Upper lobe of right lung (tissue), 1 donor: ENCODE results near the gene SPOCK1. TPM values are rescaled to one million over a fixed set of nuclear protein-coding genes. Genes with fewer than 3 reads are reported as not detected.

Source experiments
- ATAC-seq: fragments of 200-7000 bp; cut with Tn5 transposase; one replicate; pipeline ENCODE4 v1.9.1; 2020; ENCODE audit warnings: mild to moderate bottlenecking, moderate library complexity
- DNase-seq: peaks from one replicate; pipeline ENCODE4 v3.0.0-alpha.2; 2020
- H3K27ac ChIP-seq: fragments of 200-600 bp; one replicate; pipeline ENCODE4 v1.8.0; 2022
- H3K27me3 ChIP-seq: fragments of 200-600 bp; one replicate; pipeline ENCODE4 v1.8.0; 2022; ENCODE audit warnings: mild to moderate bottlenecking
- H3K36me3 ChIP-seq: fragments of 200-600 bp; one replicate; pipeline ENCODE4 v1.8.0; 2022
- H3K4me1 ChIP-seq: fragments of 200-600 bp; one replicate; pipeline ENCODE4 v1.8.0; 2022
- H3K4me3 ChIP-seq: fragments of 200-600 bp; one replicate; pipeline ENCODE4 v1.8.0; 2022; ENCODE audit warnings: mild to moderate bottlenecking
- H3K9me3 ChIP-seq: fragments of 200-600 bp; one replicate; pipeline ENCODE4 v1.8.0; 2022
- CTCF ChIP-seq: fragments of 200-600 bp; IDR thresholded peaks from one replicate; pipeline ENCODE4 v1.8.0; 2022; ENCODE audit warnings: antibody characterized with exemption
- intact Hi-C: fragments of 100-400 bp; cut with DNase I; formaldehyde crosslinking; loops from one replicate; pipeline ENCODE4 v1.11.0; 2022
- total RNA-seq: library from RNA; stranded (reverse); fragmentation: NEBNext Ultra II Directional; extraction: Animal tissue kit (Norgen Biotek cat#: 25700); gene quantifications from one replicate; pipeline ENCODE4 v1.2.1, GENCODE V29; 2021
- donor health status: DM: no; HTN: yes; CAD: no; lungs with severe emphysema.

The SPOCK1 gene
- total RNA-seq, 1 donor from 2014 or later: 4.0 TPM

- Histone ChIP-seq H3K4me1 (no peaks in the 10 kb centered on the region), H3K4me3 (no peak overlapping the region), H3K9me3 (no peaks in the 10 kb centered on the region), H3K27me3 (peaks cover 2% of the 10 kb centered on the region), H3K27ac (no peak overlapping the region), H3K36me3 (no peaks in the 10 kb centered on the region)
- TF ChIP-seq CTCF: no peak
- intact Hi-C loops: no loop called here
- ATAC-seq: no peak
- DNase-seq: no peak
Measured at GRCh38 chr5:137491121-137491520, 8.0 kb downstream of the SPOCK1 start.

GRCh38 chr5:137490591-137490990 is 8.5 kb downstream of the SPOCK1 start:
- no peak overlapping the region for H3K27ac ChIP-seq
- H3K27me3 ChIP-seq: no peaks in the 10 kb centered on the region
- TF ChIP-seq CTCF: no peak
- DNase-seq (no peak), ATAC-seq (no peak)
- no peaks in the 10 kb centered on the region for H3K36me3 ChIP-seq
- no peaks in the 10 kb centered on the region for H3K4me1 ChIP-seq
- H3K9me3 ChIP-seq: no peaks in the 10 kb centered on the region
- intact Hi-C loops: no loop called here
- no peak overlapping the region for H3K4me3 ChIP-seq

DNA sequence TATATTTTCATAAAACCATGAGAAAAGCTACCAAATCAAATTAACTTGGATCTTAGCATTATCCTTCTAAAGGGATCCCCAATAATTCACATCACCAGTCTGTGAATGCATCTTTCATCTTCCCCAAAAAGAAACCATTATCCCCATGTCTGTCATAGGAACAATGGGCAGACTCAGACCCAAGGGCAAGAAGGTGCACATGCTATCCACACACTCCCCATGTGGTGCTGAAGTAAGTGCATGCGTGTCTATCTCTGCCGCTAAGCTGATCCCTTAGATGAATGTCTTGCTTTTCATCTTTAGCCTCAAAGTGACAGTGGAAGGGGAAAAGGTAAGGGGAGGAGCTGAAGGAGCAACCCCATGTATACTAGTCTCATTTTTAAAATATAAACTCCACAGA is 10.2 kb downstream of the SPOCK1 start:
- Histone ChIP-seq H3K4me1 (no peaks in the 10 kb centered on the region), H3K27ac (no peak overlapping the region), H3K4me3 (no peak overlapping the region), H3K9me3 (no peaks in the 10 kb centered on the region), H3K36me3 (no peaks in the 10 kb centered on the region), H3K27me3 (no peaks in the 10 kb centered on the region)
- no peak for TF ChIP-seq CTCF
- no peak for DNase-seq
- no peak for ATAC-seq
- intact Hi-C loops: no loop called here

DNA sequence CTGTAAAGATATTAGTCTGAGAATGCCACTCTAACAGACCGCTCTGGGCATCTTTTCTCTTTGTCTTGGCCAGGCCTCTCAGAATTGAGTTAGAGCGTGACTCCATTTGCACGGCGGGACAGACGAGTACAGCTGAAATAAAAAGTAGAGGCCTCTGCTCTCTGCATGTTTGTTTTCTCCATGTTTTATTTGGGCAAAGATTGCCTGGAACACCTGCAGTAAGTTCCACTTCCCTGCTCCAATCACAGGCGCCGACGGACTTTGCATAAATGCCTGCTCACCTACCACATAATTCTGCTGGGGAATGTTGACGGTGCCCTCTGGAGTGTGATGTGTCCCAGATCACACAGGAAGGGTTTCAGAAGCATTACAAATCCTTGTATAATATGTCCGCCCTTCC is 10.6 kb downstream of the SPOCK1 start:
- Histone ChIP-seq H3K36me3 (no peaks in the 10 kb centered on the region), H3K4me1 (no peaks in the 10 kb centered on the region), H3K27me3 (no peaks in the 10 kb centered on the region), H3K27ac (no peak overlapping the region), H3K9me3 (no peaks in the 10 kb centered on the region), H3K4me3 (no peak overlapping the region)
- no peak for ATAC-seq
- TF ChIP-seq CTCF: no peak
- intact Hi-C loops: no loop called here
- no peak for DNase-seq

GRCh38 chr5:137487600-137487999 is 11.5 kb downstream of the SPOCK1 start:
- TF ChIP-seq CTCF: no peak
- H3K27me3 ChIP-seq: no peaks in the 10 kb centered on the region
- H3K4me3 ChIP-seq: no peak overlapping the region
- H3K27ac ChIP-seq: no peak overlapping the region
- no peaks in the 10 kb centered on the region for H3K9me3 ChIP-seq
- ATAC-seq (no peak), DNase-seq (no peak)
- no peaks in the 10 kb centered on the region for H3K36me3 ChIP-seq
- intact Hi-C loops: no loop called here
- H3K4me1 ChIP-seq: no peaks in the 10 kb centered on the region

DNA sequence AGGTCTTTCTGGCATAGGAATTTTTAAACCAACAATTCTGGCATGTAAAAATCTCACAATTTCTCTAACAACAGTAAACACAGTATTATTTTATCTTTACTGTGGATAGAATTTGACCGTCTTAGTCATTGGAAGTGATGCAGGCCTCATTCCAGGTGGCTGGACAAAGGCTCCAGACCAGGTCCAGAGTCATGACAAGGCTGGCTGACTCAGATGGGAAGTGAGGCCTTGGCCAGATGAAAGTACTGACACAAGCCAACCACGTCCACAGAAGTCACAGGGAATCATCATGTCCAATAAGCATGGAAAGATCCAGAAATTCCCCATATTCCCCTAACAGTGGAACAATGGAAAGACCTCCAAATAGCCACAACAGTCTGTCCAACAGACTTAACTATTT is 12.4 kb downstream of the SPOCK1 start:
- Histone ChIP-seq H3K4me3 (no peak overlapping the region), H3K9me3 (no peaks in the 10 kb centered on the region), H3K36me3 (no peaks in the 10 kb centered on the region), H3K4me1 (no peaks in the 10 kb centered on the region), H3K27me3 (no peaks in the 10 kb centered on the region), H3K27ac (no peak overlapping the region)
- DNase-seq (no peak), ATAC-seq (no peak)
- TF ChIP-seq CTCF: no peak
- intact Hi-C loops: no loop called here
